ENCODE measurements around the gene OR8J3. TPM values are rescaled to one million over a fixed set of nuclear protein-coding genes. Genes with fewer than 3 reads are reported as not detected.

OR8J3 gene
- polyA plus RNA-seq, 1 of the 3 experiments (the other 2 are of a cell fraction): not detected

DNA sequence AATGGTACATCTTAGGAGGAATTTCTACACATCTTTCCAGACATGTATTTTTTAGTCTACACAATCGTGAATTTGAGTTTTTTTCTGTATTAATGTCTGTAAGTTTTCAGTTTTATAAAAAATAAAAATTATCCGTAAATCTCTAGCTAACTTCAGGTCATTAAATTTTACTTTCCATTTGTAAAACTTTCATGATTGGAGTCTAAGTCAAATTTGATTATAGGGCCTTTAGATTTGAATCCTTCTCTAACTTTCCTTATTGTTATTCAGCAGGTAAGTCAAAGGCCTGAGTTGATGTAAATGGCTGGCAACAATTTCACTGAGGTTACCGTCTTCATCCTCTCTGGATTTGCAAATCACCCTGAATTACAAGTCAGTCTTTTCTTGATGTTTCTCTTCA lies 47.0 kb downstream of the OR8J3 start, which contains the start of gene OR8I2:
Gene OR8I2 (plus strand): TSS at position 301 of the 400 bp plus-strand sequence. CDS start 0 bp downstream, at position 301.
- no peaks in the 10 kb centered on the region for H3K79me2 ChIP-seq (ENCODE audit: insufficient read depth)
- ChIA-PET POLR2A (no interaction called here), CTCF (no interaction called here)
- no peak for DNase-seq
- H3K4me1 ChIP-seq (ENCODE audit: control insufficient read depth in 1 of 2, insufficient read depth in 2 of 2, low read depth in 1 of 2, low read length in 1 of 2): no peaks in the 10 kb centered on the region
- no peak within 1 kb of the TSS for H3K27ac ChIP-seq (ENCODE audit: low read depth in 2 of 2, low read length in 1 of 2)
- no peaks in the 10 kb centered on the region for H3F3A ChIP-seq (replicated peaks; ENCODE audit: insufficient read depth)
- under 1% methylated on average over 3 of the region's 3 CpGs for WGBS (ENCODE audit: low lambda C conversion rate)
- H3K4me3 ChIP-seq (ENCODE audit: low read depth in 2 of 2, low read length in 1 of 2): no peak within 1 kb of the TSS
- H3K9me3 ChIP-seq: no peaks in the 10 kb centered on the region
- no peak within 1 kb of the TSS for H3K9ac ChIP-seq
- H3K27me3 ChIP-seq (ENCODE audit: insufficient read depth): no peaks in the 10 kb centered on the region
- no peak within 1 kb of the TSS for H3K4me2 ChIP-seq
- H4K20me1 ChIP-seq (ENCODE audit: insufficient read depth): no peaks in the 10 kb centered on the region
- H3K36me3 ChIP-seq (replicated peaks in 1 of 2; ENCODE audit: control insufficient read depth in 1 of 2, insufficient read depth in 2 of 2, low read length in 1 of 2): no peaks in the 10 kb centered on the region
- no peak within 1 kb of the TSS for H2AFZ ChIP-seq (ENCODE audit: low read depth)
- no peak for TF ChIP-seq YY1 (IDR thresholded peaks at IDR 0.05; ENCODE audit: low read depth)
- TF ChIP-seq, protein P1, sequence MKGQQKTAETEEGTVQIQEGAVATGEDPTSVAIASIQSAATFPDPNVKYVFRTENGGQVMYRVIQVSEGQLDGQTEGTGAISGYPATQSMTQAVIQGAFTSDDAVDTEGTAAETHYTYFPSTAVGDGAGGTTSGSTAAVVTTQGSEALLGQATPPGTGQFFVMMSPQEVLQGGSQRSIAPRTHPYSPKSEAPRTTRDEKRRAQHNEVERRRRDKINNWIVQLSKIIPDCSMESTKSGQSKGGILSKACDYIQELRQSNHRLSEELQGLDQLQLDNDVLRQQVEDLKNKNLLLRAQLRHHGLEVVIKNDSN (IDR thresholded peaks at IDR 0.05; ENCODE audit: borderline replicate concordance, low read depth): no peak
- TF ChIP-seq SIN3A (IDR thresholded peaks at IDR 0.05; ENCODE audit: borderline replicate concordance, low read depth, low read length): no peak
- no peak for TF ChIP-seq NRF1 (IDR thresholded peaks at IDR 0.05; ENCODE audit: low read depth, low read length)
- no peak for TF ChIP-seq FOXM1 (IDR thresholded peaks at IDR 0.05; ENCODE audit: low read depth)
- TF ChIP-seq, protein P2, sequence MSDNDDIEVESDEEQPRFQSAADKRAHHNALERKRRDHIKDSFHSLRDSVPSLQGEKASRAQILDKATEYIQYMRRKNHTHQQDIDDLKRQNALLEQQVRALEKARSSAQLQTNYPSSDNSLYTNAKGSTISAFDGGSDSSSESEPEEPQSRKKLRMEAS (IDR thresholded peaks at IDR 0.05; ENCODE audit: low read depth): no peak
- no peak for TF ChIP-seq RCOR1 (IDR thresholded peaks at IDR 0.05; ENCODE audit: low read length)
- TF ChIP-seq MEF2A (IDR thresholded peaks at IDR 0.05; ENCODE audit: borderline replicate concordance, low read depth): no peak
- TF ChIP-seq, protein P3, sequence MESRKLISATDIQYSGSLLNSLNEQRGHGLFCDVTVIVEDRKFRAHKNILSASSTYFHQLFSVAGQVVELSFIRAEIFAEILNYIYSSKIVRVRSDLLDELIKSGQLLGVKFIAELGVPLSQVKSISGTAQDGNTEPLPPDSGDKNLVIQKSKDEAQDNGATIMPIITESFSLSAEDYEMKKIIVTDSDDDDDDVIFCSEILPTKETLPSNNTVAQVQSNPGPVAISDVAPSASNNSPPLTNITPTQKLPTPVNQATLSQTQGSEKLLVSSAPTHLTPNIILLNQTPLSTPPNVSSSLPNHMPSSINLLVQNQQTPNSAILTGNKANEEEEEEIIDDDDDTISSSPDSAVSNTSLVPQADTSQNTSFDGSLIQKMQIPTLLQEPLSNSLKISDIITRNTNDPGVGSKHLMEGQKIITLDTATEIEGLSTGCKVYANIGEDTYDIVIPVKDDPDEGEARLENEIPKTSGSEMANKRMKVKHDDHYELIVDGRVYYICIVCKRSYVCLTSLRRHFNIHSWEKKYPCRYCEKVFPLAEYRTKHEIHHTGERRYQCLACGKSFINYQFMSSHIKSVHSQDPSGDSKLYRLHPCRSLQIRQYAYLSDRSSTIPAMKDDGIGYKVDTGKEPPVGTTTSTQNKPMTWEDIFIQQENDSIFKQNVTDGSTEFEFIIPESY (IDR thresholded peaks at IDR 0.05; ENCODE audit: borderline replicate concordance, low read depth): no peak
- TF ChIP-seq POLR2AphosphoS5 (IDR thresholded peaks at IDR 0.05; ENCODE audit: low read depth, low read length): no peak
- no peak for TF ChIP-seq JUND (IDR thresholded peaks at IDR 0.05)
- no peak for TF ChIP-seq TAF1 (IDR thresholded peaks at IDR 0.05; ENCODE audit: borderline replicate concordance, low read depth, low read length)
- TF ChIP-seq, protein P4, sequence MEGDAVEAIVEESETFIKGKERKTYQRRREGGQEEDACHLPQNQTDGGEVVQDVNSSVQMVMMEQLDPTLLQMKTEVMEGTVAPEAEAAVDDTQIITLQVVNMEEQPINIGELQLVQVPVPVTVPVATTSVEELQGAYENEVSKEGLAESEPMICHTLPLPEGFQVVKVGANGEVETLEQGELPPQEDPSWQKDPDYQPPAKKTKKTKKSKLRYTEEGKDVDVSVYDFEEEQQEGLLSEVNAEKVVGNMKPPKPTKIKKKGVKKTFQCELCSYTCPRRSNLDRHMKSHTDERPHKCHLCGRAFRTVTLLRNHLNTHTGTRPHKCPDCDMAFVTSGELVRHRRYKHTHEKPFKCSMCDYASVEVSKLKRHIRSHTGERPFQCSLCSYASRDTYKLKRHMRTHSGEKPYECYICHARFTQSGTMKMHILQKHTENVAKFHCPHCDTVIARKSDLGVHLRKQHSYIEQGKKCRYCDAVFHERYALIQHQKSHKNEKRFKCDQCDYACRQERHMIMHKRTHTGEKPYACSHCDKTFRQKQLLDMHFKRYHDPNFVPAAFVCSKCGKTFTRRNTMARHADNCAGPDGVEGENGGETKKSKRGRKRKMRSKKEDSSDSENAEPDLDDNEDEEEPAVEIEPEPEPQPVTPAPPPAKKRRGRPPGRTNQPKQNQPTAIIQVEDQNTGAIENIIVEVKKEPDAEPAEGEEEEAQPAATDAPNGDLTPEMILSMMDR (IDR thresholded peaks at IDR 0.05): no peak
- TF ChIP-seq FOSL2 (IDR thresholded peaks at IDR 0.05; ENCODE audit: borderline replicate concordance, low read depth): no peak
- H3K9me2 ChIP-seq: no peaks in the 10 kb centered on the region

All from SK-N-SH (cell line).